Right lobe of liver (tissue), 4 donors: Measurements from ENCODE around the gene CLMP.

ENCODE experiments used
- CTCF ChIP-seq, 4 donors: fragments of 200-600 bp in 3 of 4; fragments of 450-650 bp in 1 of 4; IDR thresholded peaks; one replicate each; pipeline versions ENCODE4 v1.5.1 to v1.8.0; 2016 to 2022; ENCODE audit warnings: antibody characterized with exemption in 4 of 4, mild to moderate bottlenecking in 2 of 4
- POLR2A ChIP-seq: fragments of 450-650 bp; IDR thresholded peaks from one replicate; pipeline ENCODE4 v1.6.1; 2017; ENCODE audit warnings: antibody characterized with exemption, mild to moderate bottlenecking
- donor health status: DM: no; HTN: no; CAD: no.
- donor health status: DM: no; HTN: no; CAD: no.
- donor health status: DM: no; HTN: yes; CAD: no.

DNA sequence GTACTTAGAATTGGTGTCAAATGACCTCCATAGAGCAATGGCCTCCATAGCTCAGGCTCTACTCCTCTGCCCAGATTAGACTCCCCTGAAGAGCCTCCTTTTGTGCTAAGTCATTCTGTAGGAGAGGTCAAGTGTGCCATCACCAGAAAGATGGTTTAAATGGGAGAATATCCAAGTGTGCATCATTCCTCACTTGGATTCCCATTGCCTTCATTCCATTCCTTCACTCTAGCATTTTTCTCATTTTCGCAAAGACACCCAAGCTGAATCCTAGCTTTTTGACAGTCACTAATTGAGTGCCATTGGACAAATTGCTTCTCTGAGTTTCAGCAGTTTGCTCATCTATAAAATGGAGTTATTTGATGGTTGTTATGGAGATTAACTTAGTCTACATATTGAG, 16.9 kb downstream of the CLMP start:
- no peak for TF ChIP-seq CTCF (IDR thresholded peaks at IDR 0.05)
- no peak for TF ChIP-seq POLR2A
